Vagina (tissue), 2 donors: ENCODE data around the gene C12orf76.

ENCODE experiments used
- CTCF ChIP-seq, 3 experiments: fragments of 450-650 bp in 2 of 3; fragments of 200-600 bp in 1 of 3; sonication (generic) in 1 of 3; IDR thresholded peaks; one replicate each; pipeline ENCODE4 v1.5.1; 2017 to 2019; ENCODE audit warnings: antibody characterized with exemption in 3 of 3, mild to moderate bottlenecking in 2 of 3, moderate library complexity in 2 of 3
- POLR2A ChIP-seq, 2 donors: fragments of 450-650 bp; IDR thresholded peaks; one replicate each; pipeline ENCODE4 v1.6.1; 2017; ENCODE audit warnings: antibody characterized with exemption in 2 of 2, mild to moderate bottlenecking in 2 of 2, moderate library complexity in 2 of 2
- POLR2AphosphoS5 ChIP-seq, 2 donors: sonication (generic); formaldehyde crosslinking; IDR thresholded peaks; one replicate each; pipeline ENCODE4 v1.9.0; 2017; ENCODE audit warnings: antibody characterized with exemption in 2 of 2, mild to moderate bottlenecking in 2 of 2, low read depth in 1 of 2; ENCODE audit not compliant: insufficient read depth in 1 of 2

GRCh38 chr12:110059651-110060000, 11.3 kb upstream of the C12orf76 start:
- no peak for TF ChIP-seq POLR2AphosphoS5 (IDR thresholded peaks at IDR 0.05; ENCODE audit: insufficient read depth in 1 of 2, low read depth in 1 of 2)
- TF ChIP-seq CTCF (IDR thresholded peaks at IDR 0.05) = no peak
- no peak for TF ChIP-seq POLR2A (IDR thresholded peaks at IDR 0.05)
